Endothelial cell of umbilical vein (primary cell): ENCODE measurements around the gene TMPRSS7. TPM values are rescaled to one million over a fixed set of nuclear protein-coding genes. Genes with fewer than 3 reads are reported as not detected.

ENCODE experiments used
- Bru-seq: library from RNA; stranded (reverse); fragments of 400-500 nt; gene quantifications from one replicate; lab custom pipeline; 2021; lab: Mats Ljungman, UMichigan
- BruChase-seq, 2 experiments: library from RNA; stranded (reverse); fragments of 400-500 nt; gene quantifications; one replicate each; lab custom pipeline; 2021; lab: Mats Ljungman, UMichigan
- BruUV-seq: library from RNA; stranded (reverse); fragments of 400-500 nt; replicated peaks from 2 replicates; lab custom pipeline; 2021; lab: Mats Ljungman, UMichigan
- CTCF ChIA-PET: fragments of 300-600, 350-600 bp; sonication (Branson Sonifier 250); formaldehyde crosslinking; loops from one replicate; lab custom pipeline; 2021; ENCODE audit warnings: antibody characterized with exemption, inconsistent platforms; lab: Charles Lee
- POLR2A ChIA-PET: fragments of 300-600, 350-600 bp; sonication (Branson Sonifier 250); formaldehyde crosslinking; loops from one replicate; lab custom pipeline; 2021; ENCODE audit warnings: antibody characterized with exemption, inconsistent platforms; lab: Charles Lee
- DNase-seq: peaks from one replicate; pipeline ENCODE4 v3.0.0-alpha.2; 2011; ENCODE audit warnings: low read depth, low spot score
- FAIRE-seq: peaks from 2 replicates; lab custom pipeline; 2011; peaks lifted over from hg19 to GRCh38; lab: Jason Lieb, UNC
- H2AFZ ChIP-seq: 2 replicates; pipeline ENCODE4 v1.6.0; 2012; ENCODE audit warnings: low read depth, low read length, control low read depth, inconsistent platforms
- H3K27ac ChIP-seq: 2 replicates; pipeline ENCODE4 v1.5.1; 2011; ENCODE audit warnings: low read depth, mild to moderate bottlenecking, control low read depth, low read length, moderate library complexity; ENCODE audit not compliant: insufficient read depth
- H3K27me3 ChIP-seq, 2 experiments: 2 replicates each; pipeline versions ENCODE4 v1.6.0 to v1.6.1; 2011; ENCODE audit warnings: low read length in 2 of 2, mixed read lengths in 1 of 2; ENCODE audit not compliant: control insufficient read depth in 2 of 2, insufficient read depth in 2 of 2
- H3K36me3 ChIP-seq, 2 experiments: 2 replicates in 1 of 2; 3 replicates in 1 of 2; pipeline ENCODE4 v1.5.1; 2011; ENCODE audit warnings: low read length in 2 of 2, mild to moderate bottlenecking in 1 of 2, moderate library complexity in 1 of 2; ENCODE audit not compliant: control insufficient read depth in 2 of 2, insufficient read depth in 2 of 2; ENCODE audit errors: extremely low read depth in 1 of 2
- H3K4me1 ChIP-seq: 3 replicates; pipeline ENCODE4 v1.5.1; 2011; ENCODE audit warnings: mild to moderate bottlenecking, low read length; ENCODE audit not compliant: control insufficient read depth, insufficient read depth; ENCODE audit errors: extremely low read depth
- H3K4me2 ChIP-seq: 2 replicates; pipeline ENCODE4 v1.6.1; 2011; ENCODE audit warnings: low read length, control low read depth, mixed read lengths; ENCODE audit not compliant: insufficient read depth
- H3K4me3 ChIP-seq, 3 experiments: fragments of 200-600 bp in 1 of 3; sonication (generic), shearing (Covaris generic) in 1 of 3; replicated peaks in 1 of 3; 2 replicates each; pipeline ENCODE4 v1.5.1; 2011 to 2016; ENCODE audit warnings: control low read depth in 3 of 3, low read length in 3 of 3, mild to moderate bottlenecking in 2 of 3, inconsistent platforms in 1 of 3, low read depth in 1 of 3, moderate library complexity in 1 of 3; ENCODE audit not compliant: insufficient read depth in 1 of 3
- H3K79me2 ChIP-seq: 2 replicates; pipeline ENCODE4 v1.6.0; 2012; ENCODE audit warnings: low read length, inconsistent platforms; ENCODE audit not compliant: control insufficient read depth, insufficient read depth
- H3K9ac ChIP-seq: replicated peaks from 2 replicates; pipeline ENCODE3; 2011; ENCODE audit warnings: low read length, control low read depth; ENCODE audit not compliant: insufficient read depth; ENCODE audit errors: extremely low read depth
- H3K9me1 ChIP-seq: replicated peaks from 3 replicates; pipeline ENCODE4 v1.6.0; 2011; ENCODE audit warnings: mild to moderate bottlenecking, low read length; ENCODE audit not compliant: control insufficient read depth, insufficient read depth; ENCODE audit errors: extremely low read depth
- H3K9me3 ChIP-seq: replicated peaks from 2 replicates; pipeline ENCODE4 v1.5.1; 2012; ENCODE audit warnings: low read length, inconsistent platforms; ENCODE audit not compliant: control insufficient read depth, insufficient read depth
- H4K20me1 ChIP-seq: replicated peaks from 2 replicates; pipeline ENCODE3; 2011; ENCODE audit warnings: mild to moderate bottlenecking, low read length; ENCODE audit not compliant: control insufficient read depth, insufficient read depth; ENCODE audit errors: extremely low read depth
- CTCF ChIP-seq, 2 donors: IDR thresholded peaks; 1 replicate in 1 of 2; 2 replicates in 1 of 2; pipeline ENCODE4 v1.5.1; 2011; ENCODE audit warnings: low read length in 2 of 2, mild to moderate bottlenecking in 2 of 2, moderate library complexity in 2 of 2, control low read depth in 1 of 2, inconsistent platforms in 1 of 2, low read depth in 1 of 2; ENCODE audit not compliant: insufficient read depth in 1 of 2; ENCODE audit errors: extremely low read depth in 1 of 2
- EZH2 ChIP-seq: IDR thresholded peaks from 2 replicates; pipeline ENCODE4 v1.6.1; 2012; ENCODE audit warnings: borderline replicate concordance, low read depth, mild to moderate bottlenecking, moderate library complexity, low read length, inconsistent platforms; ENCODE audit not compliant: severe bottlenecking
- FOS ChIP-seq: IDR thresholded peaks from 2 replicates; pipeline ENCODE4 v1.6.1; 2011; ENCODE audit warnings: mild to moderate bottlenecking, low read length, moderate library complexity, borderline replicate concordance; ENCODE audit not compliant: insufficient read depth
- GATA2 ChIP-seq: IDR thresholded peaks from 2 replicates; pipeline ENCODE4 v1.7.0; 2011; ENCODE audit warnings: low read depth, mild to moderate bottlenecking, moderate library complexity, mixed read lengths, low read length; ENCODE audit not compliant: insufficient read length, insufficient read depth
- JUN ChIP-seq: IDR thresholded peaks from 2 replicates; pipeline ENCODE4 v1.6.1; 2011; ENCODE audit warnings: borderline replicate concordance, low read depth; ENCODE audit not compliant: insufficient read length, insufficient read depth
- MAX ChIP-seq: IDR thresholded peaks from 2 replicates; pipeline ENCODE4 v1.6.1; 2011; ENCODE audit not compliant: insufficient read depth, insufficient read length
- MYC ChIP-seq: IDR thresholded peaks from one replicate; pipeline ENCODE4 v1.6.1; 2011; ENCODE audit warnings: mild to moderate bottlenecking, low read depth, low read length
- POLR2A ChIP-seq: IDR thresholded peaks from 2 replicates; pipeline ENCODE4 v1.6.1; 2012; ENCODE audit warnings: low read depth, mild to moderate bottlenecking, control low read depth, low read length
- POLR2AphosphoS5 ChIP-seq: IDR thresholded peaks from 2 replicates; pipeline ENCODE4 v1.6.1; 2012; ENCODE audit warnings: low read depth, mild to moderate bottlenecking, control low read depth, low read length, moderate library complexity; ENCODE audit not compliant: insufficient read depth
- dilution Hi-C: fragments of 300-500 bp; cut with MboI; formaldehyde crosslinking; loops from one replicate; pipeline ENCODE4 v1.15.0; 2019; ENCODE audit warnings: low sequenced_read_pairs; ENCODE audit not compliant: extremely low pct_ligation_motif_present
- intact Hi-C: fragments of 100-400 bp; cut with micrococcal nuclease; formaldehyde crosslinking; loops from one replicate; pipeline ENCODE4 v1.10.0; 2022
- long read RNA-seq: library from polyadenylated mRNA; stranded (forward); transcript quantifications from one replicate; pipeline ENCODE4 v2.0.0, GENCODE V29; 2021
- polyA minus RNA-seq, 3 experiments: library from RNA; depleted of rRNA, polyadenylated mRNA; stranded (reverse); fragments of >200 nt; gene quantifications; 1 replicate in 1 of 3; 2 replicates in 2 of 3; pipeline ENCODE4 v1.2.3, GENCODE V29; 2011
- polyA plus RNA-seq, 4 experiments: library from polyadenylated mRNA; depleted of rRNA in 3 of 4; stranded (reverse) in 3 of 4; unstranded in 1 of 4; fragments of >200 nt; gene quantifications; 2 replicates each; pipeline versions ENCODE4 v1.2.1 to v1.2.3, GENCODE V29; 2011 to 2012; ENCODE audit warnings: missing spikeins in 1 of 4
- total RNA-seq: library from RNA; stranded (reverse); gene quantifications from 2 replicates; pipeline ENCODE4 v1.2.3, GENCODE V29; 2021

TMPRSS7 gene
- total RNA-seq (not detected in 2 replicates), polyA plus RNA-seq (0.05 TPM in 1 of 2 replicates, not detected in the other), polyA minus RNA-seq (not detected in 2 replicates), Bru-seq, nascent RNA (percentile 4 among the genes with signal in this experiment), BruChase-seq, experiment 1, labeled RNA remaining after a 6-hour chase (not detected), BruChase-seq, experiment 2, labeled RNA remaining after a 2-hour chase (percentile 10 among the genes with signal in this experiment)
- polyA plus RNA-seq (2011; cell fraction: cytosol; rRNA removed), result 0.03 TPM in 1 of 2 replicates, not detected in the other
- 0.06 TPM in 1 of 2 replicates, not detected in the other for polyA plus RNA-seq (2011; cell fraction: nucleus; rRNA removed)
- polyA plus RNA-seq (2012), result not detected in 2 replicates
- polyA minus RNA-seq (2011; cell fraction: cytosol; rRNA and poly(A)+ RNA removed), result not detected
- polyA minus RNA-seq (2011; cell fraction: nucleus; rRNA and poly(A)+ RNA removed), result not detected in 2 replicates
- long read RNA-seq, result 0 reads

- BruUV-seq, result no TSS peak
- Histone ChIP-seq H3K4me1 (no peaks in the 10 kb centered on the region), H4K20me1 (no peaks in the 10 kb centered on the region), H3K9me3 (no peaks in the 10 kb centered on the region), H3K9me1 (no peaks in the 10 kb centered on the region), H3K9ac (no peak within 1 kb of the TSS), H3K27me3 (no peaks in the 10 kb centered on the region), H2AFZ (no peak within 1 kb of the TSS), H3K27ac (no peak within 1 kb of the TSS), H3K79me2 (no peaks in the 10 kb centered on the region), H3K36me3 (no peaks in the 10 kb centered on the region), H3K4me2 (no peak within 1 kb of the TSS), H3K4me3 (no peak within 1 kb of the TSS)
- POLR2A ChIA-PET, result no interaction called here
- DNase-seq, result no peak
- dilution Hi-C loops (no loop called here), intact Hi-C loops (no loop called here)
- FAIRE-seq, result no peak
- CTCF ChIA-PET, result interaction anchor here (1.2 to 4.0 kb wide), 2 partner anchors 8 to 21 kb away, joined by 5 to 16 read pairs; no protein-coding TSS in a partner anchor
- no peak for TF ChIP-seq GATA2
- TF ChIP-seq CTCF (IDR thresholded peaks at IDR 0.05; ENCODE audit: extremely low read depth in 1 of 2, insufficient read depth in 1 of 2, low read depth in 1 of 2, low read length in 2 of 2), result no peak
- no peak for TF ChIP-seq POLR2AphosphoS5
- no peak for TF ChIP-seq POLR2A
- no peak for TF ChIP-seq FOS
- no peak for TF ChIP-seq EZH2
- TF ChIP-seq MAX, result no peak
- no peak for TF ChIP-seq MYC
- no peak for TF ChIP-seq JUN
Observed at GRCh38 chr3:112034436-112034835, at the start of gene TMPRSS7. TMPRSS7 (plus strand) TSS chr3:112034736; CDS start chr3:112034846, 110 bp downstream.
